Adrenal gland (tissue), 5 donors: ENCODE measurements around the gene ASB10.

Experiments used
- CTCF ChIP-seq, 6 experiments: fragments of 450-650 bp in 4 of 6; fragments of 200-600 bp in 2 of 6; sonication (generic) in 1 of 6; IDR thresholded peaks; 1 replicate in 5 of 6; 2 replicates in 1 of 6; pipeline versions ENCODE4 v1.5.1 to v1.8.0; 2016 to 2021; ENCODE audit warnings: antibody characterized with exemption in 6 of 6, mild to moderate bottlenecking in 2 of 6, moderate library complexity in 1 of 6
- POLR2A ChIP-seq, 2 donors: fragments of 450-650 bp; IDR thresholded peaks; one replicate each; pipeline ENCODE4 v1.6.1; 2017; ENCODE audit warnings: antibody characterized with exemption in 2 of 2, mild to moderate bottlenecking in 2 of 2, moderate library complexity in 1 of 2
- donor health status: DM: no; HTN: no; CAD: no.

GRCh38 chr7:151207804-151208203 is 20.8 kb upstream of the ASB10 start:
- TF ChIP-seq CTCF (IDR thresholded peaks at IDR 0.05) (no peak), POLR2A (IDR thresholded peaks at IDR 0.05) (no peak)
